Fibroblast of the aortic adventitia (primary cell): ENCODE measurements around the gene LRP2BP. TPM values are rescaled to one million over a fixed set of nuclear protein-coding genes. Genes with fewer than 3 reads are reported as not detected.

Source experiments
- DNase-seq: peaks from one replicate; pipeline ENCODE4 v3.0.0-alpha.2; 2010; ENCODE audit warnings: low read depth
- H3K4me3 ChIP-seq: 2 replicates; pipeline ENCODE4 v1.5.1; 2011; ENCODE audit warnings: low read depth, mild to moderate bottlenecking, control low read depth, low read length, moderate library complexity
- total RNA-seq: library from RNA; depleted of rRNA; stranded (reverse); fragments of >200 nt; gene quantifications from 2 replicates; pipeline ENCODE4 v1.2.3, GENCODE V29; 2012; ENCODE audit warnings: low replicate concordance
- TF ChIP-seq, protein P1 (sequence below): IDR thresholded peaks from 2 replicates; pipeline ENCODE4 v1.5.1; 2011; ENCODE audit warnings: mild to moderate bottlenecking, low read length, control low read depth, inconsistent platforms; ENCODE audit not compliant: insufficient read depth

The LRP2BP gene
- total RNA-seq: 0.63 and 0.74 TPM in 2 replicates

DNA sequence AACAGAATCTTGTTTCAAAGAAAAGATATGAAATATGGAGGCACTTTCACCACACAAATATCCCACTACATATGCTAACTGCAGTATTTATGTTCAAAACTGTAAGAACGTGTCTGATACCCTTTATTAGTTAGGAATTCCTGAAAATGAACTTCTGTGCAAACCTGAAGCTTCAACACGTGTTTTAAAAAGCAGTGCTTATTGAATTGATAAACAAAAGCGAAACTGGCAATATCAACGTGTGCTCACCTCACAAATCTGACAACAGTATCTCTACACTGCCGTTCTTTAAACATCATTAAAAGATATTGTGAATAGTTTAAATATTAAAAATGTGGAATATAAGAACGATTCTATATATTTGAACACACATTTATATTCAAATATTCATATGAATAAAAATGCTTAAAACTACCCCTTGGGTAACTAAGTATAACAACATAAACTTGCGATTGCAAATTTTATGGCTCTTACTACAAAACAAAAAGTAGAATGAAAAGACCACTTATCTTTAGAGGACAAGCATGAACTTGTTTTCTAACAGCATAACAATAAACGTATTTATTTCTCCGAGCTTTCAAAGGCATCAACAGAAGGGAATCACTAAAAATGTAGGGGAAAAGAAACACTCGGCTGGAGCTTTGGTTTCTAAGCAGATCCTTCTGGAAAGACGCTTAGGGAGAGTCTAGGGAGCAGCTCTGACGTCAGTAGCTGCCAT lies at the start of gene LRP2BP:
TSS of gene LRP2BP (minus strand) at position 687 of the 718 bp plus-strand sequence. CDS start 17,738 bp downstream, outside the sequence.
- DNase-seq: peak; percentile 94
- TF ChIP-seq, protein P1, sequence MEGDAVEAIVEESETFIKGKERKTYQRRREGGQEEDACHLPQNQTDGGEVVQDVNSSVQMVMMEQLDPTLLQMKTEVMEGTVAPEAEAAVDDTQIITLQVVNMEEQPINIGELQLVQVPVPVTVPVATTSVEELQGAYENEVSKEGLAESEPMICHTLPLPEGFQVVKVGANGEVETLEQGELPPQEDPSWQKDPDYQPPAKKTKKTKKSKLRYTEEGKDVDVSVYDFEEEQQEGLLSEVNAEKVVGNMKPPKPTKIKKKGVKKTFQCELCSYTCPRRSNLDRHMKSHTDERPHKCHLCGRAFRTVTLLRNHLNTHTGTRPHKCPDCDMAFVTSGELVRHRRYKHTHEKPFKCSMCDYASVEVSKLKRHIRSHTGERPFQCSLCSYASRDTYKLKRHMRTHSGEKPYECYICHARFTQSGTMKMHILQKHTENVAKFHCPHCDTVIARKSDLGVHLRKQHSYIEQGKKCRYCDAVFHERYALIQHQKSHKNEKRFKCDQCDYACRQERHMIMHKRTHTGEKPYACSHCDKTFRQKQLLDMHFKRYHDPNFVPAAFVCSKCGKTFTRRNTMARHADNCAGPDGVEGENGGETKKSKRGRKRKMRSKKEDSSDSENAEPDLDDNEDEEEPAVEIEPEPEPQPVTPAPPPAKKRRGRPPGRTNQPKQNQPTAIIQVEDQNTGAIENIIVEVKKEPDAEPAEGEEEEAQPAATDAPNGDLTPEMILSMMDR: no peak
- peak within 1 kb of the TSS; percentile 82 for H3K4me3 ChIP-seq

DNA sequence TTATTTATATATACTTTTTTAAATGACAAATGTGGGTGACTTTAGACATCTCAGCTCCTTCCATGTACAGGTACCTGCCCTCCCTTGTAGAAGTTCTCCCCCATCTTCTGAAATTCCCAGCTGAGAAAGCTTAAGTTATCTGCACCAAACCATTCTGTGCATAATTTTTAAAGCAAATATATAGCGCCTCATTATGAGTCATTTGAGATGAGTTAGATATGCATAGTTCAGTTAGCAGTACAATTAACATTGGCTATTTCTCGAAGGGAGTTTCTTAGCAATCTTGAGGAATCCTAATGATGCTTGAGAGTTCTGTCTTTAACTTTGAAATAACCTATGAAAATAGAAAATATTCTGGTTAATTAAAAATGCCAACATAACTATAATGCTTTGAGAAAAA lies 49.5 kb upstream of the LRP2BP start:
- no peak overlapping the region for H3K4me3 ChIP-seq
- TF ChIP-seq, protein P1: no peak
- DNase-seq: no peak

DNA sequence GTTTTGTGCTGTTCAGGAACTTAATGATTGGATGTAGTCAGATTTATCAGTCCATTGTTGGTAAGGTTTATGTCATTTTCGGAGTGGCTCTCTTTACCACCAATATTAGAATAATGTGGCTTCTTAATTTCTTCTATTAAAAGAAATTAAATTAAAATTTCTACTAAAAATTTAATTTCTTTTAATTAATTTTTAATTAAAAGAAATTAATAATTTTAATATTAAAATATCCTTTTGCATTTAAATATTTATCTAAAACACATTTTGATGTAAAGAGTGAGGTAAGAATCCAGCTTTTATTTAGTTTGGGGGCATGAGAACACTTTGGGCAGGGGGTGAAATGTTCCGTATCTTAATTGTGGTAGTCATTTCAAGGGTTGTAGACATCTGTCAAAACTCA lies 45.8 kb upstream of the LRP2BP start:
- DNase-seq: no peak
- no peak overlapping the region for H3K4me3 ChIP-seq
- TF ChIP-seq, protein P1: no peak

DNA sequence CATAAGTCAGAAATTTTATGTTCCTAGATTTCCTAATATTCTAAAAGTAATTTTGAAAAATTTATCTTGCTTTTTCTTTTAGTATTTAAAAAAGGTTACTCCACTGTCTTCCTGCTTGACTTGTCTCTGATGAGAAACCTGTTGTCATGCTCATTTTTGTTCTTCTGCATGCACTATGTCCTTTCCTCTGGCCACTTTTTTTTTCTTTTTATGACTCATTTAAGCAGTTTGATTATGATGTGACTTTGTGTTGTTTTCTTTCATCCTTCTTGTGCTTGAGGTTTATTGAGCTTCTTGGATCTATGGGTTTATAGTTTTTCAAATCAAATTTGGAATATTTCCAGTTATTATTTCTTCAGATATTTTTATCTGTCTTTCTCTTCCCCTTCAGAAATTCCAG lies 42.1 kb upstream of the LRP2BP start:
- TF ChIP-seq, protein P1: no peak
- no peak for DNase-seq

DNA sequence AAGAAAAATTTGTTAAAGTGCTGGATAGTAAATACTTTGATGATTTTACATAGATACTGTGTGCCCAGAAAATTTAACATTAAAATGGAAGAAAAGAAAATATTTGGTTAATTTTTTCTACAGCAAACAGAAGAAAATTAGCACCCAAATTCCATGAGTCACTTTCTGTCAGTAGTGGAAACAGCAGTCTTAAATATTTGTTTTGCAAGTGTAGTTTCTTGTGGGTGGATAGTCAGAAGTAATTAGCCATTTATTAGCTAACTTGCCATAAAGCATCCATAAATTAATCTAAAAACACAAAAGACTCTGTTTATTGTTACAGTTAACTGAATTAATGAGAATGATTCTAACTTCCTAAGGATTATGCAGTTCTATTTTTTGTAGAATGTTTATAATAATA lies 39.7 kb upstream of the LRP2BP start:
- DNase-seq: no peak
- no peak overlapping the region for H3K4me3 ChIP-seq
- TF ChIP-seq, protein P1: no peak

More for the DNA sequence above, 42.1 kb upstream of the LRP2BP start:
- no peak overlapping the region for H3K4me3 ChIP-seq

DNA sequence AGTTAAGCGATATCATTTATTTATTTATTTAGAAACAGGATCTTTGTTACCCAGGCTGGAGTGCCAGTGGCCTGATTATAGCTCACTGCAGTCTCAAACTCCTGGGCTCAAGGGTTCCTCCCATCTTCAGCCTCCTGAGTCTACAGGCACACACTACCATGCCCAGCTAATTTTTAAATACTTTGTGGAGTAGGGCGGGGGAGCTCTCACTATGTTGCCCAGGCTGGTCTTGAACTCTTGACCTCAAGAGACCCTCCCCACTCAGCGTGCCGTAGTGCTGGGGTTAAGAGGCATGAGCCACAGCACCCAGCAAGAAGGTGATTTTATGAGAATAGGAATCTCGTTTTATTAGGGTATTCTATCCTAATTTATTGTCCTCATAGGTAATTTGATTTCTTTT lies 33.9 kb upstream of the LRP2BP start:
- TF ChIP-seq, protein P1: no peak
- H3K4me3 ChIP-seq: no peak overlapping the region
- DNase-seq: no peak
